Hematopoietic multipotent progenitor cell treated with erythropoietin and hydrocortisone succinate and interleukin-3 and kit ligand, for 15 days (in vitro differentiated cells): ENCODE data around the gene OR52B4.
"Not testable (repeated sequence)": the region's sequence is repeated elsewhere in the genome, so short reads cannot be mapped to it uniquely, and the experiment has no call there.

ENCODE experiments used
- DNase-seq: peaks from one replicate; pipeline ENCODE4 v3.0.0-alpha.2; 2015; ENCODE audit warnings: low spot score

OR52B4 gene

GRCh38 chr11:4368286-4368685 is at the start of gene OR52B4:
OR52B4 (minus strand) TSS chr11:4368386; CDS start chr11:4368295, 91 bp downstream.
- DNase-seq = no peak

GRCh38 chr11:4416816-4417215 is 48.6 kb upstream of the OR52B4 start:
- no peak for DNase-seq

GRCh38 chr11:4416306-4416705 is 48.1 kb upstream of the OR52B4 start:
- no peak for DNase-seq

- not testable (repeated sequence) for DNase-seq
Measured at GRCh38 chr11:4406206-4406605, 38.0 kb upstream of the OR52B4 start.

- DNase-seq = no peak
Measured at GRCh38 chr11:4393858-4394223, 25.7 kb upstream of the OR52B4 start.

- peak; percentile 90 for DNase-seq
Measured at GRCh38 chr11:4393209-4393857, 25.1 kb upstream of the OR52B4 start, which contains the start of gene TRIM21. TRIM21 (minus strand) TSS chr11:4393702; CDS start chr11:4390409, 3,293 bp downstream.

GRCh38 chr11:4388221-4388620 is 20.0 kb upstream of the OR52B4 start:
- DNase-seq = no peak

- DNase-seq = no peak
Measured at GRCh38 chr11:4385978-4386740, 18.0 kb upstream of the OR52B4 start.

- peak; percentile 76 for DNase-seq
Measured at GRCh38 chr11:4381901-4382300, 13.7 kb upstream of the OR52B4 start.

GRCh38 chr11:4375431-4376140 is 7.4 kb upstream of the OR52B4 start:
- no peak for DNase-seq

- DNase-seq = no peak
Measured at GRCh38 chr11:4370166-4370565, 2.0 kb upstream of the OR52B4 start.

GRCh38 chr11:4348142-4348541 is 20.0 kb downstream of the OR52B4 start:
- not testable (repeated sequence) for DNase-seq

- DNase-seq = not testable (repeated sequence)
Measured at GRCh38 chr11:4345366-4345765, 22.8 kb downstream of the OR52B4 start.

GRCh38 chr11:4334356-4334755 is 33.8 kb downstream of the OR52B4 start:
- DNase-seq = not testable (repeated sequence)
